Prostate gland (tissue), 2 donors: ENCODE data around the gene CSNK2A1. TPM values are rescaled to one million over a fixed set of nuclear protein-coding genes. Genes with fewer than 3 reads are reported as not detected.
A peak's percentile ranks its signal among the peaks of the same experiment; 100 is the strongest.

Source experiments
- DNase-seq: peaks from one replicate; pipeline ENCODE4 v3.0.0-alpha.2; 2019; ENCODE audit warnings: low spot score
- H3K27ac ChIP-seq, 2 donors: fragments of 200-600 bp; sonication (generic); 2 replicates each; pipeline ENCODE4 v1.5.1; 2017 to 2019
- H3K27me3 ChIP-seq: fragments of 200-600 bp; sonication (generic); replicated peaks from 2 replicates; pipeline ENCODE4 v1.5.1; 2019; ENCODE audit not compliant: insufficient read depth
- H3K36me3 ChIP-seq, 2 donors: fragments of 200-600 bp; sonication (generic); 1 replicate in 1 of 2; 2 replicates in 1 of 2; pipeline versions ENCODE4 v1.5.1 to v1.8.1; 2017 to 2019
- H3K4me1 ChIP-seq: fragments of 200-600 bp; sonication (generic); replicated peaks from 2 replicates; pipeline ENCODE4 v1.5.1; 2019
- H3K4me3 ChIP-seq, 2 donors: fragments of 200-600 bp; sonication (generic); 2 replicates each; pipeline ENCODE4 v1.5.1; 2017 to 2019
- H3K9me3 ChIP-seq: fragments of 200-600 bp; sonication (generic); 2 replicates; pipeline ENCODE4 v1.5.1; 2017
- CTCF ChIP-seq, 4 experiments: fragments of 200-600 bp in 2 of 4; fragments of 450-650 bp in 2 of 4; sonication (generic) in 2 of 4; IDR thresholded peaks; 1 replicate in 3 of 4; 2 replicates in 1 of 4; pipeline ENCODE4 v1.5.1; 2016 to 2019; ENCODE audit warnings: antibody characterized with exemption in 4 of 4, mild to moderate bottlenecking in 2 of 4, moderate library complexity in 2 of 4
- POLR2A ChIP-seq: fragments of 450-650 bp; IDR thresholded peaks from one replicate; pipeline ENCODE4 v1.6.1; 2016; ENCODE audit warnings: antibody characterized with exemption, mild to moderate bottlenecking
- POLR2AphosphoS5 ChIP-seq: sonication (generic); formaldehyde crosslinking; IDR thresholded peaks from one replicate; pipeline ENCODE4 v1.6.1; 2017; ENCODE audit warnings: antibody characterized with exemption
- WGBS: methylation state at CpG from one replicate; pipeline ENCODE4 v1.1.5; 2018; 5-methylcytosine and 5-hydroxymethylcytosine counted together
- intact Hi-C: fragments of 100-400 bp; cut with DNase I; formaldehyde crosslinking; loops from one replicate; pipeline ENCODE4 v1.14.2; 2022
- total RNA-seq, 2 donors: library from RNA; depleted of rRNA; stranded (reverse); fragments of >200 nt; gene quantifications; one replicate each; pipeline ENCODE4 v1.1.0, GENCODE V29; 2016

Gene CSNK2A1
- total RNA-seq, 2 donors from 2014 or later, result 66.9 to 152 TPM

GRCh38 chr20:542777-543368, 717 bp downstream of the CSNK2A1 start:
- no peak for TF ChIP-seq CTCF (IDR thresholded peaks at IDR 0.05)
- TF ChIP-seq POLR2A, result no peak
- no peak for TF ChIP-seq POLR2AphosphoS5
- WGBS, result under 1% methylated on average over 12 of the region's 12 CpGs
- H3K27ac ChIP-seq, result peak overlapping the region; percentile 92 to 93
- H3K4me1 ChIP-seq, result peaks cover 6% of the 10 kb centered on the region
- H3K27me3 ChIP-seq, result no peaks in the 10 kb centered on the region
- H3K9me3 ChIP-seq, result no peaks in the 10 kb centered on the region
- H3K4me3 ChIP-seq, result peak overlapping the region; percentile 91 to 97
- DNase-seq, result no peak
- no peaks in the 10 kb centered on the region for H3K36me3 ChIP-seq
- intact Hi-C loops, result loop anchor here (5.0 to 10.0 kb wide), 2 partner anchors 112 to 136 kb away; partner anchors contain the start of genes RBCK1 and SRXN1

DNA sequence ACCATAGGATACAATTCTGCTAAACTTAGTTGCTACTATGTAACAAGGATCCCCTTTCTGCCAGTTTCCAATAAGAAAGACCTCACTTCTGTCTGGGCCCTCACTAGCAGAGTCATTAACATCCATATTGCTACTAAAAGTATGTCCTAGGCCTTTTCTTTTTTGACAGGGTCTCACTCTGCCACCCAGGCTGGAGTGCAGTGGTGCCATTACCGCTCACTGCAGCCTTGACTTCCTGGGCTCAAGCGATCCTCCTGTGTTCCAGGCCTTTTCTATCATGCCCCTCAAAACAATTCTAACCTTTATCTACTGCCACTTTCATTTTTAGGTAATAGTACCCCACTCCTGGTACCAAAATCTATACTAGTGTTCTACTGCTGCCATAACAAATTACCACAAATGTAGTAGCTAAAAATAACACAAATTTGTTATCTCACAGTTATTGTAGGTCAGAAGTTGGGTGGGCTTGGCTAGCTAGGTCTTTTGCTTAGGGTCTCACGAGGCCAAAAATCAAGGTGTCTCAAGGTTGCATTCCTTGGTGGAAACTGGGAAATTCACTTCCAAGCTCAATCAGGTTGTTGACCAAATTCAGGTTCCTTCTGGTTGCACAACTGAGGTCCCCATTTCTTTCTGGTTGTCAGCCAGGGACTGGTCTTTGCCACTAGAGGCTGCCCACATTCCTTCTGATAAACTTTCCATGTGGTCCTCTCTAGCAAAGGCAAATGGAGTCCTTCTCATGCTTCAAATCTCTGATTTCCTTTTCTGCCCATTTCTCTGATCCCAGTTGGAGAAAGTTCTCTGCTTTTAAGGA, 3.0 kb downstream of the CSNK2A1 start:
- WGBS, result 95% methylated on average over 3 of the region's 3 CpGs
- H3K4me3 ChIP-seq, result no peak overlapping the region
- intact Hi-C loops, result loop anchor here (5.0 to 10.0 kb wide), 2 partner anchors 114 to 133 kb away; partner anchors contain the start of genes RBCK1 and SRXN1
- H3K27ac ChIP-seq, result no peak overlapping the region
- no peak for DNase-seq
- H3K36me3 ChIP-seq, result no peaks in the 10 kb centered on the region
- peaks cover 14% of the 10 kb centered on the region for H3K4me1 ChIP-seq
- H3K9me3 ChIP-seq, result no peaks in the 10 kb centered on the region
- TF ChIP-seq POLR2AphosphoS5, result no peak
- no peaks in the 10 kb centered on the region for H3K27me3 ChIP-seq

DNA sequence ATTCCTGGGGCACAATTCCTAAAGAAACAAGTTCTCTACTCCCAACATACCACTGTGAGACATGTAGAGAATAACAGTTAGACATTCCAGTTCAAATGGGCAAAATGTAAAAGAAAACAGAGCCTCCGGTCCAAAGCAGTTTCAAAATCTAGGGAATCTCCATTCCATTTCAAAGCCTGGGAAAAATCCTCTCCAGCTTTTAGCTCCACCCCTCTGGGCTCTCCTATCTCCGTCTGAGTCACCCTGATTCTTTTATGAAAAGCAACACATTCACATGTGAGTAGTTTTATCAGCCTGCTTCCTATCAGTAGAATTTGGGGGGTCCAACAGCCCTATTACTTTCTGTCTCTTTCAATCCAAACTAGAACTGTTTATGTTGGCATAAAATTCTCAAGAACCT, 3.7 kb downstream of the CSNK2A1 start:
- no peak for DNase-seq
- no peaks in the 10 kb centered on the region for H3K9me3 ChIP-seq
- H3K36me3 ChIP-seq, result no peaks in the 10 kb centered on the region
- H3K27ac ChIP-seq, result no peak overlapping the region
- H3K4me3 ChIP-seq, result no peak overlapping the region
- TF ChIP-seq CTCF (IDR thresholded peaks at IDR 0.05) (no peak), POLR2A (no peak), POLR2AphosphoS5 (no peak)
- intact Hi-C loops, result loop anchor here (5.0 to 10.0 kb wide), 2 partner anchors 115 to 133 kb away; partner anchors contain the start of genes RBCK1 and SRXN1
- 45% methylated on average over 2 of the region's 2 CpGs for WGBS
- peaks cover 14% of the 10 kb centered on the region for H3K4me1 ChIP-seq
- H3K27me3 ChIP-seq, result no peaks in the 10 kb centered on the region

GRCh38 chr20:539191-539590, 4.4 kb downstream of the CSNK2A1 start:
- no peaks in the 10 kb centered on the region for H3K27me3 ChIP-seq
- no peak overlapping the region for H3K27ac ChIP-seq
- 76% methylated on average over 2 of the region's 2 CpGs for WGBS
- H3K9me3 ChIP-seq, result no peaks in the 10 kb centered on the region
- peaks cover 14% of the 10 kb centered on the region for H3K4me1 ChIP-seq
- intact Hi-C loops, result no loop called here
- H3K36me3 ChIP-seq, result no peaks in the 10 kb centered on the region
- no peak for TF ChIP-seq POLR2A
- DNase-seq, result no peak
- H3K4me3 ChIP-seq, result no peak overlapping the region

- intact Hi-C loops, result no loop called here
- H3K27ac ChIP-seq, result no peak overlapping the region
- H3K27me3 ChIP-seq, result no peaks in the 10 kb centered on the region
- no peaks in the 10 kb centered on the region for H3K36me3 ChIP-seq
- no peaks in the 10 kb centered on the region for H3K9me3 ChIP-seq
- 90% methylated on average over 6 of the region's 6 CpGs for WGBS
- H3K4me3 ChIP-seq, result no peak overlapping the region
- TF ChIP-seq POLR2AphosphoS5 (no peak), POLR2A (no peak), CTCF (IDR thresholded peaks at IDR 0.05) (no peak)
- no peak for DNase-seq
- peaks cover 14% of the 10 kb centered on the region for H3K4me1 ChIP-seq
Measured at GRCh38 chr20:537983-538382, 5.6 kb downstream of the CSNK2A1 start.
